AG09319 (cell line): ENCODE data around the gene HLA-DMB.
A peak's percentile ranks its signal among the peaks of the same experiment; 100 is the strongest.

ENCODE experiments used
- DNase-seq: peaks from one replicate; pipeline ENCODE4 v3.0.0-alpha.2; 2010; ENCODE audit warnings: low read depth; ENCODE audit errors: extremely low read depth
- CTCF ChIP-seq: IDR thresholded peaks from 2 replicates; pipeline ENCODE4 v1.5.1; 2011; ENCODE audit warnings: low read depth, mild to moderate bottlenecking, inconsistent platforms, low read length, moderate library complexity

The HLA-DMB gene

DNA sequence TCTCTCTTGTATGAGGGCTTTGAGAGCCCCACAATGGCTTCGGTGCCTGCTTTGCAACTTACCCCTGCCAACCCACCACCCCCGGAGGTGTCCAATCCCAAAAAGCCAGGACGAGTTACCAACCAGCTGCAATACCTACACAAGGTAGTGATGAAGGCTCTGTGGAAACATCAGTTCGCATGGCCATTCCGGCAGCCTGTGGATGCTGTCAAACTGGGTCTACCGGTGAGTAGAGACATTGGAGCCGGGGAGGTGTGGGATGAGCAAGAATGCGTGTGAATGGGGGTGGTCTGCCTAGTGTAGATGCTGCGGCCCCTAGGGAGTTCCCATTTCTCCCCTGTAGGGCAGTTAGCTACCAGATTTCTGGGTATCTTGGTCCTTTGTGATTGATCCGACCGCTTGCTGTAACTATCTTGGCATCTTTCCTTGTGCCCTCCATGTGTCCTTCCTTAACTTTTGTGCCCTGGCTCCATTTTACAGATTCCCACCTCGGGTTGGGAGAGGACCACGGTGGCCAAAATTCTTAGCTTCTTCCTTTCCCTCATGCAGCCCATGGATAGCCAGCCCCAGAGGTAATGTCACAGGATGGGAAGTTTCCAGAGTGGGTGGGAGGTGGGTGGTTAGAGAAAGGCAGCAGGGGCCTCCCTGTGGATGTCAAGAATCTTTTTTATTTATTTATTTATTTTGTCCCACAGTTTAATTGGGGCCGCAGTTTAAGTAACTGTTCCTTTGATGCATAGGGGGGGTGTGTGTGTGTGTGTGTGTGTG lies 33.9 kb upstream of the HLA-DMB start:
- DNase-seq = no peak
- TF ChIP-seq CTCF = no peak

DNA sequence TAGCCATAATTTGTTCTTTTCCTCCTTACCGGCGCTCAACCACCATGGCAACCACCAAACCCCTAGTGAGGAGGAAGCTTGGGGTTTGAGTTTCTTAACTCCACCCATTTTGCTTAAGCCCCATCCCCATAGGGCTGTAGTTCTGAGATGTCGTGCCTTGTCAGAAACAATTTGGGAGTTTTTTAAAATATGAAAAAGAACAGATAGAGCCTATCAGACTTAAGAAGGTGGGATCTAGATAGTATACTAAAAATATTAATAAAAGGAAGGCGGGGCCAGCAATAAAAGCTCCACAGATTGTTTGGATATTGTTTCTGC lies 33.1 kb upstream of the HLA-DMB start:
- no peak for DNase-seq
- TF ChIP-seq CTCF = no peak

DNA sequence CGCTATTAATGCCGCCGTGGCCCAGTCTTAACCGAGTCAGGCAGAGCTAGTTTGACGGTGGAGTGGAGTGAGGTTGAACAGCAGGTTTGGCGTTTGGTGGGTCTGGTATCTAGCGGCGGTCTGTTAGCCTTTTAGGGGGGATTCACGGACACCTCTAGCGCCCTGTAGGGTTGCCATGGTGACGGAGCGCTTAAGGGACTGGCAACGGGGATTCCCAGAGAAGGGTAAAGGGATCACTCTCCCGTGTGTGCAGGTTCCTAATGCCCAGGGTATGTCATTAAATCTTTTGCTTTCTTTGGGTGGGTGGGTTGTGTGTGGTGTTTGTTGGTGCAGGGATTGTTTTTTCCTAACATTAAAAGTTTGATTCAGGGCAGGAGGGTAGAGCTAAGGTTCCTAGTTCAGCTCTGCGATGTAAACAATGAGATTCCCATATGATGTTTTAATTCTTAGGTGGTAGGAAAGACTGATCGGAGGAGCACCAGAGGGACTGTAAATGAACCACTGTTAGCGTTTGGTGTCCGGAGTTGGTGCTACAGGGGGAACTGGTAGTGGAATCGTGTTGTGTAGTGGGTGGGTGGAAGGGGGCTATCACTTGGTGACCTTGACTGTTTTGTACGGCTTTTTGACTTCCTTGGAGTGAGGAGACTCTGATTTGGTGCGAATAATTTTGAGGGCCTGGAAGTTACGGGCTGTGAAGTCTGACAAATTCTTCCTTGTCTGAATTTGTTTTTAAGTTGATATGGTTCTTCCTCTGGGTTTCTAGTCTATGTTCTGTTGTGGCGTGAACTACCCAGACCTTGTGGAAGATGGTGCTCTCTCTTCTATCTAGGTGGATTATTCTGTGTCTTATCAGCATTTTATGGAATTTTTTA lies 32.6 kb upstream of the HLA-DMB start:
- no peak for TF ChIP-seq CTCF
- DNase-seq = no peak

GRCh38 chr6:32972353-32973143 lies 31.7 kb upstream of the HLA-DMB start:
- TF ChIP-seq CTCF = no peak
- DNase-seq = no peak

GRCh38 chr6:32971581-32972352 lies 30.9 kb upstream of the HLA-DMB start:
- no peak for TF ChIP-seq CTCF
- peak; percentile 100 for DNase-seq

DNA sequence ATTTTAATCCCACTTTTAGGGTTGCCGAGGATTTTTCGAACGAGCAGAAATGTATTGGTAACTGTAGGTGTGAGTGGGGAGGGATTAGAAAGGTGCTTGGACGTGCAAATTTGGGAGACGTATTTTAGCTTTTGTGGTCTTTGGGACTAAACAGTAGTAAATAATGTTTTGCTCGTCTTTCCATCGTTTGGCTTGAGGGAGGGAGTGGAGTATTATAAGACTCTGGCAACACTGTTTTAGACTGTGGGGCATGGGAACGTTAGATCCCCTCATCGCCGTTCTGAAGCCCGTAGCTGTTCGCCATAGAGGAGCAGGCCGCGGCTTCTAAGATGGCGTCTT lies 30.4 kb upstream of the HLA-DMB start:
- no peak for TF ChIP-seq CTCF
- DNase-seq = no peak
